HG02623 (cell line): ENCODE data around the gene MAK.
"Not testable (repeated sequence)": the region's sequence is repeated elsewhere in the genome, so short reads cannot be mapped to it uniquely, and the experiment has no call there.

Experiments
- ATAC-seq: cut with Tn5 transposase; IDR thresholded peaks from one replicate; pipeline ENCODE4 v1.9.1; 2021; ENCODE audit warnings: moderate library complexity; ENCODE audit not compliant: unreplicated experiment

The MAK gene

DNA sequence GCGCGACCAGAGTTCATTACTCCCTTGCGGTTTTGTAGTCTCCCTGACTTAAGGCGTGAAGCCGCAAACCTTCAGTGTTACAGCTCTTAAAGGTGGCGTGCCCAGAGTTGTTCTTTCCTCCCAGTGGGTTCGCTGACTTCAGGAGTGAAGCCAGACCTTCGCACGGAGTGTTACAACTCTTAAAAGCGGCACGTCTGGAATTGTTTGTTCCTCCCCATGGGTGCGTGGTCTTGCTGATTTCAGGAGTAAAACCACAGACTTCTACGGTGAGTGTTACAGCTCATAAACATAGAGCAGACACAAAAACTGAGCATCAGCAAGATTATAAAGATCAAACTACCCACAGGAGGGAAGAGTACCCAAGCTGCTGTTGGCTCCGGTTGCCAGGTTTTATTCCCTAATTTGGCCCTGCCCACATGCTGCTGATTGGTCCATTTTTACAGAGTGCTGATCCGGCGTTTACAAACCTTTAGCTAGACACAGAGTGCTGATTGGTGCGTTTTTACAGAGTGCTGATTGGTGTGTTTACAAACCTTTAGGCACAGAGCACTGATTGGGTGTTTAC, 105.1 kb downstream of the MAK start:
- no peak for ATAC-seq

DNA sequence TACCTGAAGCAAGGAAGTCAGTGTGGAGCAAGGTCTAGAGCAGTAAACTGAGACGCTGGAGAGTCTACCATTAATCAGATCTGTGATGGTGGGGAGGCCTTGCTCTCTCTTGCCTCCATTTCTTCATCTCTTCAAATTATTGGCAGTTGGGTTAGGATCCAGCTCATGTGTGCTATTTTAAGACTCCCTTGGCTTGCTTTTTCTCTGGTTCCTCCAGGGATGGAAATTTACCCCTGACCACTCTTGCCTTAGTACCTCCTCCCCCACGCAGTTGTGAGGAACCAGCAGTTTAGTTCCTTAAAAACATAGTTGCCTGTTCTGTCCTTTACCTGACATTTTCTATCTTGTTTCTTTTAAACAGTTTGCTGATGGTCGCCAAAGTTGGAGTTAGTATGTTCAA, 108.1 kb downstream of the MAK start:
- ATAC-seq, result no peak

DNA sequence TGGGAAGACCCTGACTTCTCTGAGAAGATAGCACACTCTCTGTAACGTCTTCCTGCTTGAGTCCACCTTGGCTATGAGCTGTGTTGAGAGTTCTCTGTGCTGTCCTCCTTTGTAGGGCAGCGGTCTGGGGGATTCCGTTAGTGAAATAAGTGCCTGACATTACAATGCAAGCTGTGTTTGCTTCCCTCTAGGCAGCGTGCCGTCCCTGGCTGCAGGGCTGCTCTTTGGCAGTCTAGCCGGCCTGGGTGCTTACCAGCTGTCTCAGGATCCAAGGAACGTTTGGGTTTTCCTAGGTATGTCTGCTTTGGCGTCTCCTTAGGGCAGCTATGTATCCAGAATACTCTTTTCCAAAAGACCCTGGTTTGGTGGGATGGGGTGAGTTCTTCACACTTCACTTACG, 112.6 kb downstream of the MAK start:
- no peak for ATAC-seq

DNA sequence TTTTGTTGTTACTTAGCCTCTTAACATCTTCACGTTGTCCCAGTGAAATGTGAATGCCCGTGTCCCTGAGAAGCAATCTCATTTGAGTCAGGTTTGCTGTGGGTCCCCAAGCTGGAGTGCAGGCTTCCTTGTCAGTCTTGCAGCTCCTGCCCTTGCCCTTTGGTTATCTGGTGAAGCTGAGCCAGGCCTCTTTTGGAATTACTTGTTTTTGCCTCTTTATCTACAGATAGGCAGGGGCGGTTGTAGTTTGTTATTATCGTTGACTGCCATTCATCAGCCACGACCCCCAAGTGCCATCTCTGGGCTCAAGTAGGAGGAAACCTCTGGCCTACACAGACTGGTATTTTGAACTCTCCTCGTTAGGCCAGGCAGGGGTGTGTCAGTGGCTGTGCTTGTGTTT, 113.3 kb downstream of the MAK start:
- no peak for ATAC-seq

DNA sequence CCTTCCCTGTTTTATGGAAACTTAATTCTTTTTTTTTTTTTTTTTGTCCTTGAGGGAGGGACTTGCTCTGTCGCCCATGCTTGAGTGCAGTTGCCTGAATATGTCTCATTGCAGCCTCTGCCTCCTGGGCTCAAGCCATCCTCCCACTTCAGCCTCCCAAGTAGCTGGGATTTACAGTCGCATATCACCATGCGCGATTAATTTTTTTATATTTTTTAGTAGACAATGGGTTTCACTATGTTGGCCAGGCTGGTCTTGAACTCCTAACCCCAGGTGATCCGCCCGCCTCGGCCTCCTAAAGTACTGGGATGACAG, 114.8 kb downstream of the MAK start:
- ATAC-seq, result no peak

DNA sequence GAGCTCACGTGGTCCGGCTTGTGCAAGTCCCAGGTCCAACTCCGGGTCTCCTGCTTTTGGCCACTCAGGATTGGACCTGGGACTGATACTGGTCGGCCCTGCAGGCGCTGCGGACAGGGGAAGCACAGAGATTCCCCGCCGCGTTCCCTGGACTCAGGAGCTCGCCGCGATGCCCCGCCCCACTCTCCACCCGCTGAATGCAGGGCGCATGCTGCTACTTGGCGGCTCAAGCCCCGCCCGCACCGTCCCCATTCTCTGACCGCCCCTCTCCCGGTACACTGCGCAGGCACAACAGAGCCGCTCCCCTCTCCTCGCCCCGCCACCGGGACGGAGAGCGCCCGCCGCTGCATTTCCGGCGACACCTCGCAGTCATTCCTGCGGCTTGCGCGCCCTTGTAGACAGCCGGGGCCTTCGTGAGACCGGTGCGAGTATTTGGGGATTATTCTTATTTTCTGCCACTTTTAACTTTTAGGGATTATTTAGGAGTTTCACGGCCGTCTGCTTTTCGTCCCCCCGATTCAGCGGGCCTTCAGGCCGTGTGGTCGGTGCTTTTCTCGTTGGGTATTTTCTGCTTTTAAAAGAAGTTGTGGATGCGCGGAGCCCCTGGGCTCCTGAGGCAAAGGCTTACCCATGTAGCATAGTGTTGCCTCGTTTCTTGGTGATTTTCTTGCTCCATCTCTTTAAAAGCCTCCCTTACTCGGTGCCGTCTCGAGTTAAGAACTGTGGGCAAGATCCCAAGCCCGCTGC, 115.3 kb downstream of the MAK start, which contains the start of gene TMEM14C:
TSS of gene TMEM14C (plus strand) at position 251 of the 747 bp plus-strand sequence. CDS start 1,544 bp downstream, outside the sequence.
- ATAC-seq, result peak; percentile 98

DNA sequence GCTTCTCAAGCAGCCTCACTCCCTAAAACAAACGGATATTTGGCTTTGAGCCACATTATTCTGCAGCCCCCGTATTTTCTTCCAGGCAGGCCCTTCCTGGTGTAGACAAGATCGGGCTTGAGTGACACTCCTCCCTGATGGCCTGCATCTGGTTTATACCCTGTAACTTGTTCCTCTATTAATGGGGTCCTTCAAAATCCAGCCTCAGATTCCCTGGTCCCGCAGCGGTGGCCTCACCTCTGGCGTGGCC, 115.8 kb downstream of the MAK start:
- no peak for ATAC-seq

DNA sequence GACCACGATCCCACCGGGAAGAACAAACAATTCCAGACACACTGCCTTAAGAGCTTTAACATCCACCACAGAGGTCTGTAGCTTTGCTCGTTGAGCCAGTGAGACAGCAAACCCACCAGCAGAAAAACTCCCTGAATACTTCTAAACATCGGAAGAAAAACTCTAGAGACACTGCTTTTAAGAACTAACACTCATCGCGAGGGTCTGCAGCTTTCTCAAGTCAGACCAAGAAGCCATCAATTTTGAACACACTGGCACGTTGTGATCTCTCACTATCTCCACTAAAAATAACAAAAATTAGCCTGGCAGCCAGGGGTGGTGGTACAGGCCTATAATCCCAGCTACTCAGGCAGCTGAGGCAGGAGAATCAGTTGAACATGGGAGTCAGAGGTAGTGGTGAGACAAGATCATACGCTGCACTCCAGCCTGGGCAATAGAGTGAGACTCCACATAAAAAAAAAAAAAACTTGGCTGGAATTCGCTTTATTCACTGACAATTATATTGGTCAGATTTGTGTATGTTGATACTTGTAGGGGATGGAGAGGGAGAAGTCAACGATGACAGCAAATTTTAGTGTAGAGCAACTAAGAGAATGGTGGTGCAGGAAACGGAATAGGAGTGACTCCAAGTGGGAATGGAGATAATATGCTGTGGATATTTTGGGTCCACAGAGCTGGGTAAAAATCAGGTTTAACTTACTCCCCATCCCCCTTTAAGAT, 116.3 kb downstream of the MAK start:
- no peak for ATAC-seq

DNA sequence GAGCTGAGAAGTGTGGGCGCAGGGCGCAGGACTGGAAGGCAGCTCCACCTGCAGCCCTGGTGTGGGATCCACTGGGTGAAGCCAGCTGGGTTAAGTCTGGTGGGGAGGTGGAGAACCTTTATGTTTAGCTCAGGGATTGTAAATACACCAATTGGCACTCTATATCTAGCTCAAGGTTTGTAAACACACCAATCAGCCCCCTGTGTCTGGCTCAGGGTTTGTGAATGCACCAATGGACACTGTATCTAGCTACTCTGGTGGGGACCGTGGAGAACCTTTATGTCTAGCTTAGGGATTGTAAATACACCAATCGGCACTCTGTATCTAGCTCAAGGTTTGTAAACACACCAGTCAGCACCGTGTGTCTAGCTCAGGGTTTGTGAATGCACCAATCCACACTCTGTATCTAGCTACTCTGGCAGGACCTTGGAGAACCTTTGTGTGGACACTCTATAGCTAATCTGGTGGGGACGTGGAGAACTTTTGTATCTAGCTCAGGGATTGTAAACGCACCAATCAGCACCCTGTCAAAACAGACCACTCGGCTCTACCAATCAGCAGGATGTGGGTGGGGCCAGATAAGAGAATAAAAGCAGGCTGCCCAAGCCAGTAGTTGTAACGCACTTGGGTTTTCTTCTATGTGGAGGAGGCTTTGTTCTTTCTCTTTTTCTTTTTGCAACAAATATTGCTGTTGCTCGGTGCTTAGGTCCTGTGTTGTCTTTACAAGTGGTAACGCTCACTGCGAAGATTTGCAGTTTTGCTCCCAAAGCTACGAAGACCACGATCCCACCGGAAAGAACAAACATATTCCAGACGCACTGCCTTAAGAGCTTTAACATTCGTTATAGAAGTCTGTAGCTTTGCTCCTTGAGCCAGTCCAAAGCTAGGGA, 117.1 kb downstream of the MAK start:
- not testable (repeated sequence) for ATAC-seq

DNA sequence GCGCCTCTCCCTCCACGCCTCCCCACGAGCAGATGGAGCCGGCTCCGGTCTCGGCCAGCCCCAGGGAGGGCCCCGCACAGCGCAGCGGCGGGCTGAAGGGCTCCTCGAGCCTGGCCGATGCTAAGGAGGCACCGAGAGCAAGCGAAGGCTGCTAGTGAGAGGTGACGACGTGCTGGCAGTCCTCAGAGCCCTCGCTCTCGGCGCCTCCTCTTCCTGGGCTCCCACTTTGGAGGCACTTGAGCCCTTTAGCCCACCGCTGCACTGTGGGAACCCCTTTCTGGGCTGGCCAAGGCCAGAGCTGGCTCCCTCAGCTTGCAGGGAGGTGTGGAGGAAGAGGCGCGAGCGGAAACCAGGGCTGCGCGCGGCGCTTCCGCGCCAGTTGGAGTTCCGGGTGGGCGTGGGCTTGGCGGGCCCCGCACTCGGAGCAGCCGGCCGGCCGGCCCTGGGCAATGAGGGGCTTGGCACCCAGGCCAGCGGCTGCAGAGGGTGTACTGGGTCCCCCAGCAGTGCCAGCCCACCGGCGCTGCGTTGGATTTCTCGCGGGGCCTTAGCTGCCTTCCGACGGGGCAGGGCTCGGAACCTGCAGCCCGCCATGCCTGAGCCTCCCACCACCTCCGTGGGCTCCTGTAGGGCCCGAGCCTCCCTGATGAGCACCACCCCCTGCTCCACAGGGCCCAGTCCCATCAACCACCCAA, 117.9 kb downstream of the MAK start:
- ATAC-seq, result no peak

DNA sequence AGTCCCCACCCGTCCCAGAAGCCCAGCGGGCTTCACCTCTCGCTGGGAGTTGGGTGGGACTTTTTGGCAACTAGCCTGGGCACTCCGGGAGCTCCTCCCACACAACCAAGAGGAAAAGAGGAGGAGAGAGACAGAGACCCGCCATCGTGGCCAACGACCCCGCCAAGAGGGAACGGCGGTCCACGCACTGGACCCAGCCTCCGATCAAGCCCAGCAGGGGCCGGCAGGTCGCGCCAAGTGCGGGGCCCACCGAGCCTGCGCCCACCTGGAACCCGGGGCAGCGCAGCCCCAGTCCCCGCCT, 118.4 kb downstream of the MAK start:
- no peak for ATAC-seq

DNA sequence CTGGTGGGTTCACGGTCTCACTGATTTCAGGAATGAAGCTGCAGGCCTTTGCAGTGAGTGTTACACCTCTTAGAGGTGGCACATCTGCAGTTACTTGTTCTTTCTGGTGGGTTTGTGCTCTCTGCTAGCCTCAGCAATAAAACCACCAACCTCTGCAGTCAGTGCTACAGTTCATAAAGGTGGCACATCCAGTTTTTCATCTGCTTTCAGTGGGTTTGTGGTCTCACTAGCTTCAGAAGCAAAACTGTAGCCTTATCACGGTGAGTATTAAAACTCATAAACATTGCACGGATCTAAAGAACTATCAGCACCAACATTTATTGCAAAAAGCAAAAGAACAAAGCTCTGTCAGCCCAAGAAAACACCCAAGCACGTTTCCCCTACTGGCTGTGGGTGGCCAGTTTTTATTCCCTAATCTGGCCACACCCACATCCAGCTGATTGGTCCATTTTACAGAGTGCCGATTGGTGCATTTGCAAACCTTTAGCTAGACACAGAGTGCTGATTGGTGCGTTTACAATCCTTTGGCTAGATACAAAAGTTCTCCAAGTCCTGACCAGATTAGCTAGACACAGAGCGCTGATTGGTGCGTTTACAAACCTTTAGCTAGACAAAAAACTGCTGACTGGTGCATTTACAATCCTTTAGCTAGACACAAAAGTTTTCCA, 118.9 kb downstream of the MAK start:
- no peak for ATAC-seq

DNA sequence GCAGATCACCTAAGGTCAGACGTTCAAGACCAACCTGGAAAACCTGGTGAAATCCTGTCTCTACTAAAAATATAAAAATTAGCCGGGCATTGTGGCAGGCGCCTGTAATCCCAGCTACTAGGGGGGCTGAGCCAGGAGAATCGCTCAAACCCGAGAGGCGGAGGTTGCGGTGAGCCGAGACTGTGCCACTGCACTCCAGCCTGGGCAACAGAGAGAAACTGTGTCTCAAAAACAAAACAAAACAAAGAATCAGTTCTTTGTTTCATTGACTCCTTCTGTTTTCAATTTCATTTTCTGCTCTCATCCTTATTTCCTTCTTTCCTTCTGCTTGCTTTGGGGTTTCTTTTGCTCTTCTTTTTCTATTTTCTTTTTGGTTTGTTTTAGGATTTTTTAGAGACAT, 124.4 kb downstream of the MAK start:
- ATAC-seq, result no peak
